NCI-H524 (cell line): ENCODE data around the gene DOCK1.
"Not testable (repeated sequence)": the region's sequence is repeated elsewhere in the genome, so short reads cannot be mapped to it uniquely, and the experiment has no call there.

Experiments
- DNase-seq, 2 experiments: peaks; one replicate each; lab custom pipeline; 2025; lab: John Stamatoyannopoulos, UW

The DOCK1 gene

DNA sequence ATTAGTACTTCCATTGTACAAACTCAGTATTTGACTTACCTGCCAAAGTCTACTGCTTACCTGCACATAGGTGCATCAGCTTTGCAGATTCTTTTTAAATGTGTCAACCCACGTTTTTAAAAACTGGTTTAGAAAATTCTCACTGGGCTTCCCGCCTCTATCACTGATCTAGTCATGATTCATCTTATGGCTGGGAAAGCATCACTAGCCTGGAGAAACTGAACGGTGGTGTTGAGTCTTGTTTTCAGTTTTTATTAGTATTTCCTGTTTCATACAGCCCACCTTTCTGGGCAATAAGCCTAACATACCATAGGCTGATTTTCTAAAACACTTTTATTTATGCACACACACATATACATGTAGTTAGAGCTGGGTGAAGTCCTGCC lies 19.7 kb downstream of the DOCK1 start:
- DNase-seq, result no peak

DNA sequence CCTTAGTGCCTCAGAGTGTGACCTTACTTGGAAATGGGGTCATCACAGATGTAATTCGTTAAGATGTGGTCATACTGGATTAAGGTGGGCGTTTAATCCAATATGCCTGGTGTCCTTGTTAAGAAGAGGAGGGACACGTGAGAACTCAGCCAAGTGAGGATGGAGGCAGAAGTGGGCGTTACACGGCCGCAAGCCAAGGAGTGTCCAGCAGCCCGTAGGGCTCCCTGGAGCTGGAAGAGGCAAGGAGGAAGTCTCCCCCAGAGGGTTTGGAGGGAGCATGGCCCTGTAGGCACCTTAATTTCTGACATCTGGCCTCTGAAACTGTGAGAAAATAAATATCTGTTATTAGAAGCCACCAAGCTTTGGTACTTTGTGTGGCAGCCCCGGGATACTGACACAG lies 21.3 kb downstream of the DOCK1 start:
- DNase-seq, result no peak

DNA sequence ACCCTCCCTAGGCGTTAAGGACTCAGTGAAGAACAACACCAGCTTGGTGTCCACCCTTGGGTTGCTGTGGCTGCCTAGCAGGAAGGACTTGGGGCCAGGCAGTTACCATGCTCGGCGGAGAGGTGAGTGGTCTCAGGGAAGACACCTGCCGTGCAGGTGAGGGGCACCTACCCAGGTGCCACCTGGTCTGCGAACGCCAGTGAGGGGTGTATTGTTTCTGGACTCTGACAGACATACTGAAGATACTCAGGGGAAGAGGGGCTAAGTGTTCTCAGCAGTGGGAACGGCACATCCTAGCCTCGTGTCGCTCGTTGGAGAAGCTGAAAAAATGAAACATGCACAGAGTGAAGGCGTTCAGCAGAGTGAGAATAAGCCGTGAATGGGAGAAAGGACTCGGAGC lies 22.6 kb downstream of the DOCK1 start:
- no peak for DNase-seq

DNA sequence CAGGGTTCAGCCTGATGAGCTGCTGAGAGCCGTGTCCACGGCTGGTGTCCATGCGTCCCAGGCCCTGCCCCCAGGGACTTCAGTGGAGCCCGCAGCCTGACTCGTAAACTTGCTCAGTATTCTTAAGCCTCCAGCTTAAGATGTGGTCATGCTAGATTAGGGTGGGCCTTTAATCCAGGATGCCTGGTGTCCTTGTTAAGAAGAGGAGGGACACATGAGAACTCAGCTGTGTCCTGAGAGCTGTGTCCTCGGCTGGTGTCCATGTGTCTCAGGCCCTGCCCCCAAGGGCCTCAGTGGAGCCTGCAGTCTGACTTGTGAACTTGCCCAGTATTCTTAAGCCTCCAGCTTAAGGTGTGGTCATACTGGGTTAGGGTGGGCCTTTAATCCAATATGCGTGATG lies 23.0 kb downstream of the DOCK1 start:
- no peak for DNase-seq

DNA sequence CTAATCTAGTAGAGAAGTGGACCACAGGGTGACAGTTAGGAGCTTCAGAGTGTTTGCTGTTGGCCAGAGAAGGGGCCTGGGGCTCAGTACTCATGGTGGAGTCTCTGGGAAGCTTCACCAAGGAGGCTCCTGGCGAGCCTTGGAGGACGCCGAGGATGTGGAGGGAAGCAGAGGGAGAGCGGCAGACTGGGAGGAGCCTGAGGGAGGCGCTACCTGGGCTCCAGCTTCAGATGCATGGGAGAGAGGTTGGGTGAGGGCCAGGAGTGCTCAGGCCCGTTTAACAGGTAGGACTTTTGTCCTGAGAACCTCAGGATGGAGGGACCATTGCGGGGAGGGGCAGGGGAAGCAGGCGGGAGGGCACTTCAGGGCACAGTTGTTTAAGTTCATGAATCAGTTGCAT lies 24.2 kb downstream of the DOCK1 start:
- DNase-seq, result no peak

DNA sequence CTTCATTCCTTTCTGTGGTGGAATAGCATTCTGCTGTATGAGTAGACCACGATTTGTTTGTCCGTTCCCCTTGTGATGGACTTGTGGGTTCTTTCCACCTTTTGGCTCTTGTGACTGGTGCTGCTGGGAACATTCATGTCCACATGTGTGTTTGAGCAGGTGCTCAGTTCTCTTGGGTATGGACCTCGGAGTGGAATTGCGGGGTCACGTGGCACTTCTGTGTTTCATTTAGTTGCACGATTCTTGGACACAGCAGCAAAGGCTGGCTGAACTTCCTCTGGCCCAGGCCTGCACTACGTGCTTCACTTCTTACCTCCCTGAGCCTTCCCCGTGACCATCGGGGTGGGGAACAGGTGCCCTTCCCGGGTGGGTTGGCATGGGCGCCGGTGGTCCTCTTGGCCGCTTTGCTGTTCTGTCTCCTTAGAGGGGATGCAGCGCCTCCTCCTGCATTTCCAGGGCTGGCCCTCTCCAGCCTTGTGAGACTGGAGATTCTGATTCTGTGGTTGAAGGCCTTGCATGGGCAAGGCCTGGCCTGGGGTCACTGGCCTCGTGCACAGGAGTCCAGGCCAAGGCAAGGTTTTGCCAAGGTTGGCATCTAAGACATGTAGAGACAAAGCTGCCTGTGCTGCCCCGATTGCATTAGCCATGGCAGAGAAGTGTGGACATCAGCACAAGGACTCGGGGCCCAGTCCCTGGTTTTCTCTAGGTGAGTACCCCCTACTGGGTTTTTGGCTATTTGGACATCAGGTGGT lies 25.1 kb downstream of the DOCK1 start:
- no peak for DNase-seq

DNA sequence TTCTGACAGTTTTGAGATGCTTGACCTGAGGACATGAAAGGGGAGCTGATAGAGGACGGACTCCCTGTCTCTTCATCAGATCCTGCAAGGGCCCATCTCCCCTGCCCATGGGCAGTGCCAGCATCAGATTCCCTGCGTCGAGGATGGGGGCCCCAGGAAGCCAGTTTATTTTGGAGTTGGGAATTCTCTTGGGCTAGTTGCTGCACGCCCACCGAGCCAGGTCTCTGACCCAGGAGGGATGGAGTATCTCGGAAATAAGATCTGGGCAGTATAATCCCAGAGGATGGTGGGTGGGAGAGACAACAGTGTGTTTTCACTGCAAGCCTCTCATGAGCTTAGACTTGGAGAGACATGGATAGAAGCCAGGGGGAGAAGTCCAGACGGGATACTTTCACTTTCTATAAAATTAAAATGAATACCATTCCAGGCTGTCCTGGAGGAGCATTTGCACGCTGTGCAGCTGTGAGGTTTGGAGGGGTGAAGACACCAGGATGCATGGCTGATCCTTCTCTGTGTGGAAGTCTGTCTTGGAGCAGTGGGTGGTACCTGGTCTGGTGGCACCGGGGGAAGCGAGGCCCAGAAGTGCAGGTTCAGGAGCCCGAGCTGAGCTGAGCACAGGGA lies 25.8 kb downstream of the DOCK1 start:
- no peak for DNase-seq

DNA sequence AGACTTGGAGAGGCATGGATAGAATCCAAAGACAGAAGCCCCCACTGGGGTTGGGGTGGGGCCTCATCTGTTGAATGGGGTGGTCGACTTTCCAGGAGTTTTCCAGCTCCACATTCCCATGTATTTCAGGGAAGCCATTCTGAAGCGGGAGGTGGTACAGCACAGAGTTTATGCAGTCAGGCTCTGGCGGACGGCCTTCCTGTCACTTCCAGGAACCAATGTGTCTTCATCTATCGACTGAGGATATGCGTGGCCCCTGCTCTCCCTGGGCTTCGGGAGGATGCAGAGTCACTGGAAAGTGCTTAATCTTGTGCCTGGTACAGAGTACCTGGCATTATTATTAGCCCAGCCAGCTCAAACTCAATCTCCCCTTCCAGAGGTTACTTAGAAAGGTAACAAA lies 26.3 kb downstream of the DOCK1 start:
- no peak for DNase-seq

DNA sequence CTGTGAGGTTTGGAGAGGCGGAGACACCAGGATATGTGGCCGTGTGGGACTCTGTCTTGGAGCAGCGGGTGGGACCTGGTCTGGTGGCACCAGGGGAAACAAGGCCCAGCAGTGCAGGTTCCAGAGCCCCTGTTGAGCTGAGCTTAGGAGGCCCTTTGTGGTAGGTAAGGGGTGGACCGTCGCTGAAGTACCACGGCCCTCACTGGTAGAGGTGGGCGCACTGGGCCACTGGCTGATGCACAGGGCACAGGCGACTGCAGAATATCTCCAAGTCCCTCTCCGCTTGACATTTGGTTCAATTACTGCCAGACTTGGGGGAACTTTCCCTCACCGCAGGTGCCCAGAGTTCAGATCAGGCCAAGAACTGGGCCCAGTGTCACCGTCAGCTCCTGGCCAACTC lies 27.3 kb downstream of the DOCK1 start:
- no peak for DNase-seq

DNA sequence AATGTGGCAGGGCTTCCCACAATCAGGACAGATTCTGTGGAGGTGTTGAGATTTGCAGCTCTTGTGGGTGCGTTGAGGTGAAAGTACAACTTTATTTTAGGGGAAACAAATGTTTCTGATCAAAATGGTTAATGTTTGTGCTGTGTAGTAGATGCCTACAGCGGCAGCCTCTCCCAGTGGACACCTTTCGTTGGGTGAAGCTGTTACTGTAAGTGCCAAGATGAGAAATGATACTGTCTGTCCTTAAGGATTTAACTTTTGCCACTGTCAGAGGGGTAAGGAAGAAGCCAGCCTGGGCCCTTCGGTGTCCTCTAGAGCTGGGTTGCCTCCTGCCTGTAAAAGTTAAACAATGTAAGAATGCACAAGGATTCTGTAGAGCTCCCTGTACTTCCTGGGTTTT lies 27.9 kb downstream of the DOCK1 start:
- no peak for DNase-seq

DNA sequence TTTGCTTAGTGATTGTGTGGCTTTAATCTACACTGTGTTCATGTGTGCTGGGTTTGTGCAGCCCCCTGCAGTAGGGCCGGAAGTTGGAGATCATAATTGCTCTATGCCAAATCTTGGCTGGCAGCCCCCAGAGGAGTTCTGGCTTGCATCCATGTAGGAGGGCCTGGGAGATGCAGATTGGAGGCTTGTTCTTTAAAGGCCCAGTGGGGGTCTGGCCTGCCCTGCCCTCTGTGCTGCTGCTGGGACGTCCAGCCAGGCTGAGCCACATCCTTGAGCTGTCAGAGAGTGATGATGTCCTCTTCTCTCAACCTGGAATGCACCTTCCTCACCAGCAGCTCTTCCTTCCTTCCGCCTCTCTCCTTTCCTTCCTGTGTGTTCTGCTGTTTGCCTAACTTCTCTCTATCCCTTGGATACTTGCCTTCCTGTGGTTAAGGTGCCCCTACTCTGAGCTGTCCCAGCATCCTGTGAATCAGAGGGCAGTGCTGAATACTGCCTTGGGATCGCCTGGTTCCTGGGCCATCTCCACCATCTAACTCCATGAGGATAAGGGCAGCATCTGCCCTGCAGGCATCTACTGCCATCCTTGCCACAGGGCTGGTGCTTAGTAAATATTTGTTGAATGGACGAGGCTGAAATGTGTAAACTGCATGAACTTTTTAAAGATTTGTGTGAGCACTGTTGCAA lies 30.2 kb downstream of the DOCK1 start:
- DNase-seq, result no peak

DNA sequence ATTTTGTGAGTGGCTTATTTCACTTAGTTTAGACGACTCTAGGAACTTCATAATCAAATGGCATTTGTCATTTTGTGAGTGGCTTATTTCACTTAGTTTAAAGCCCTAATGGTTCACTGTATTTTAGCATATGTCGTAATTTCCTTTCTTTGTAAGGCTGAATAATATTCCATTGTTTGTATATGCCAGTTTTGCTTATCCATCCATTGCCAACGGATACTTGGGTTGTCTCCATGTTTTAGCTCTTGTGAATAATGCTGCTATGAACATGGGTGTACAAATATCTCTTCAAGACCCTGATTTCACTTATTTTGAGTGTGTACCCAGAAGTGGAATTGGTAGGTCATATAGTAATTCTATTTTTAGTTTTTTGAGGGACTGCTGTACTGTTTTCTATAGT lies 31.8 kb downstream of the DOCK1 start:
- DNase-seq, result no peak

DNA sequence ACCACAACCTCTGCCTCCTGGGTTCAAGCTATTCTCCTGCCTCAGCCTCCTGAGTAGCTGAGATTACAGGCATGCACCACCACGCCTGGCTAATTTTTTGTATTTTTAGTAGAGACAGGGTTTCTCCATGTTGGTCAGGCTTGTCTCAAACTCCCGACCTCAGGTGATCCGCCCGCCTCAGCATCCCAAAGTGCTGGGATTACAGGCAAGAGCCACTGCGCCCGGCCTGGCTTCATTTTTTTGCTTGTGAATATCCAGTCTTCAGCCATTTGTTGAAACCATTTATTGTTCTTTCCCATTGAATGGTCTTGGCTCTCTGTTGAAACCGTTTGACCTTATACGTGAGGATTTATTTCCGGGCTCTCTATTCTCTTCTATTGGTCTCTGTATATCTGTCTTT lies 32.9 kb downstream of the DOCK1 start:
- not testable (repeated sequence) for DNase-seq

DNA sequence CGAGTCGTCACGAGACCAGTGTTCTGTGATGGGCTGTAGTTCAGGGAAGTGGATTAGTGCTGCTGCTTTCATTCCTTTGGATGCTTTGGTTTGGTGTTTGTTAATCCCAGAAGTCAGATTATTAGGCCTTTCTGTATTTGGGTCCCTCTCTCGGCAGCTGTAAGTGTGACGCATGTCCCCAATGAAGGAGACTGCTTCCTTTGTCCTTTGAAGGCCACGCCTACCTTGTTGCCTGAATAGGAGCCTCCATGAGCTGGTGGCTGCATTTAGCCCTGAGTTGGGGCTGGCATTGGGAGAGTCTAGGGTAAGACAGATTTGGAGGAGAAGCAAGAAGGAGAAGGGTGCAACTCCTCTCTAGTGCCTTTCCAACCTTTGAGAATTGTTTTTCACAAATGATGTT lies 34.5 kb downstream of the DOCK1 start:
- DNase-seq, result no peak

DNA sequence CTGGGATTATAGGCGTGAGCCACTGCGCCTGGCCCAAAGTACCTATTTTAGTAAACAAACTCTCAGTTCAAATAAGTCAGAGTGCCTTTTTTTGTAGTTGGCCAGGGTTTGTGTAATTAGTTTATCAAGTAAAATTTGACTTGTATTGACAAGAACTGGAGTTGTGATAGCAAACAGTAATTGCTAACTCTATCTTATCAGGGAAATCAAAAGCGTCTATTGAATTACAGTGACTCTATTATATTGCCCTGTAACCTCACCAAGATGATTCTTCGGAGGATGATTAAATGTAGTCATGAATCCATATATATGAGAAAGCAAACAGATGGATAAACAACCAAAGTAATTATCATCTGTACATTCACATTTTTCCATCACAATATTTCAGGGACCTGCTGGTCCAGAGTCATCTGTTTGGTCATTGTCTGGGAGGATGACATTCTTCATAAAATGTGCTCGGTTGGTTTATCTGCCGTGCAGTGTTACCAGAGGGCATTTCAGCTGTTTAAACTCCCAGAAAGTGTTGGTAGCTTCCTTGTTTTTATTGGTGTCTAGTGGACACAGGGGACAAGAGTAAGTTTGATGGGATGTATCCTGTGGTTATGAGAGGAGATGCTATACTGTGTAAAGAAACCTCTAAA lies 35.6 kb downstream of the DOCK1 start:
- DNase-seq, result no peak

DNA sequence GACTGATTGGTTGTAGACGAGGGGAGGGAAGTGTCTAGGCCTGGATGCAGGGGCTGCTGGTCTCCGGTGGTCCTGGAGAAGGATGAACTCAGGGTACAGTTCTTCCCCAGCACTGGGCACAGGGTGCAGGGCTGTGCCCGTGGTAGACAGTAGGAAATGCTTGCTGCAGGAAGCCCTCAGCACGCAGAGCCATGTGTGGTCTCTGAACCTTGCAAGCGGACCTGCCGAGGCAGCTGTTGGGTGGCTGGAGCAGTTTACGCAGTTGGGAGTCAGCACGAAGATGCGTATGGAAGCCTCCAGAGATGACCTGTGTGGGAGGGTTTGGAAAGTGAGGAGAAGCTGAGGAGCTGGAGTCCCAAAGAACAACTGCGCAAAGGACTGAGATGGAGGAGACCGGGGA lies 39.0 kb downstream of the DOCK1 start:
- DNase-seq, result no peak

DNA sequence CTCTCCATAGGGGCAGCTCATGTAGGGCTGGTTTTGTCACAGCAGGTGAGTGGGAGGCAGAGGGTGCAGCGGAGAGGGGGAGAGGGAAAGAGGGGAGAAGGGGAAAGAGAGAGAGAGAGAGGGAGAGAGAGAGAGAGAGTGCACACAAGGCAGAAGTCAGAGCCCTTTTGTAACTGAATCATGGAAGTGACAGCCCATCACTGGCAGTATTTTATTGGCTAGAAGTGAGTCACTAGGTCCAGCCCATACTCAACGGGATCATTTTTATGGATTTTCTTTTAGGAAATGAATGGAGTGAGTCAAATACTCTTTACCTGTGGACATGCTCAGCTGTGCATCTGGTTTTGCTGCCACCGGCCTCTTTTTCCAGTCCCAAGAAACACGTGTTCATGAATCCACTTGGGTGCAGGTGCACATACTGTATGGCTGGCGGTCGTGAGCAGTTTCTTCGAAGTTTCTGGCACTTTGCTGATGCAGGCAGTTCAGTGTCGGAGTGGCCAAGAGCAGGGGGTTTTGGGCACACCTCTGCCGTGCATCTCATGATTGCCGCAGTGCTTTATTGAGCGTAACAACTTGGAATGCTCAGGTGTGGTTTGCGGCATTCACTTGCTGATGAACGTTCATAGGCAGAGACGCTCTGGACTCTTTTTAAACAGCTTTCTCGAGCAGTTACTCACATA lies 40.3 kb downstream of the DOCK1 start:
- no peak for DNase-seq

DNA sequence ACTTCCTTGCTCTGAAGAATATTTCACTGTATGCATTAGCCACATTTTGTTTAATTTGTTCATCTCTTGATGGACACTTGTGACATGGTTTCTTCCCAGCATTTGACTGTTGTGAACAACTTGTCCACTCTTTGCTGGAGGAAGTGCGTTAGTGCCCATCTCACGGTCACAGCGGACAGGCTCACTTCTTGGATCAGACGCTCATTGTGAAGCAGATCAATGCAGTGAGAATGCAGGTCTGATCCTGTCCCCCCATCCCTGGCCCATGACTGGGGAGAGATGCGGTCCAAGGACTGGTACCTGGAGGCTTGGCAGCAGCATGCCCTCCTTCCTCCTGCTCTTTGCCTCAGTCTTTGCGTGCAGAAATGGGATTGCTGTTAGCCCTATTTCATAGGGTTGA lies 41.5 kb downstream of the DOCK1 start:
- DNase-seq, result no peak

DNA sequence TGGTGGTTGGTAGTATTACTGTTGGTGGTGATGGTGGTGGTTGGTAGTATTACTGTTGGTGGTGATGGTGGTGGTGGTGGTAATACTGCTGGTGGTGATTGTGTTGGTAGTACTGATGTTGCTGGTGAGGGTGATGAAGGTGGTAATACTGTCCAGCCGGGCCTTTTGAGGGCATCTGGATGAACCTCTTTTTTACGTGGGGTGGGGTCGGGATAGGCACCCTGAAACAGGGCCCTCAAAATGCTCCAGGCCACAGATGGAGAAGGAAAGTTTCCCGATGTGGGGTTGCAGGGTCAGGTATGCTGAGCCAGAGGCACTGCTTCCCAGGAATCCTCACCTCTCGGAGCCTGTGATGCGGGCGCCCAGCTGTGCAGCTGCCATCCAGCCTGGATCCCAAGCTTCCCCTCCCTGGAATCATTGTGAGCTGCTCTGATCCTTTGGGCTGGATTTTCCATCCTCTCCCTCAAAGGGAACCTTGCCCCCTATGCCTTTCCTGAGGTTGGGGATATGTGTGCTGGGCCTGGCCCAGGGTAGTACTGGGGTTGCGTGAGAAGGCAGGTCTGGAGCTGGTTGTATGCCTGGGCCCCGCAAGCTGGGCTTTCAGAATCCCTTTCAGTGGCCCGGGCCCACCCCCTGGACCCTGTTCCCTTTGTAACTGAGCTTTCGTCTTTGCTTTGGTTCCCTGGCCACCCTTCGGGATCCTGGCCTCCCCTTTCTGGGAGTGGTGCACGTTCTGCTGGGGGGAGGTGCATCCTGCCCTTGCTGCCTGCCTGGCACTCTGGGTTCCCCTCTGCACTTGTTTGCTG lies 43.3 kb downstream of the DOCK1 start:
- no peak for DNase-seq

DNA sequence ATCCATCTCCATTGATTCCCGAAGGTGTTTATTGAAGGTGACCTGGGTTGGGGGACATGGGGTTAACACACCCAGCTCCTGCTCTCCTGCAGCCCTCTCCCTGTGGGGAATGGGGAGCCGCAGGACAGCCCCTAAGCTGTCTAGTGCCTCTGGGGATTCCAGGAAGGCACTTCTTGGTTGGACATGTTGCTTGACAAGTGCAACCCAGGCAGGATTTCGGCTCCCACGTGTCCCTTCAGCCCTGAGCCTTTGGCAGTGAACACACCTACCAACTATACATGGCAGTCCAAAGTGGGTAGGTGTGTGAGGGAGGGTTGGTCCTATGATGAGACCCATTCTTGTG lies 43.9 kb downstream of the DOCK1 start:
- DNase-seq, result no peak

DNA sequence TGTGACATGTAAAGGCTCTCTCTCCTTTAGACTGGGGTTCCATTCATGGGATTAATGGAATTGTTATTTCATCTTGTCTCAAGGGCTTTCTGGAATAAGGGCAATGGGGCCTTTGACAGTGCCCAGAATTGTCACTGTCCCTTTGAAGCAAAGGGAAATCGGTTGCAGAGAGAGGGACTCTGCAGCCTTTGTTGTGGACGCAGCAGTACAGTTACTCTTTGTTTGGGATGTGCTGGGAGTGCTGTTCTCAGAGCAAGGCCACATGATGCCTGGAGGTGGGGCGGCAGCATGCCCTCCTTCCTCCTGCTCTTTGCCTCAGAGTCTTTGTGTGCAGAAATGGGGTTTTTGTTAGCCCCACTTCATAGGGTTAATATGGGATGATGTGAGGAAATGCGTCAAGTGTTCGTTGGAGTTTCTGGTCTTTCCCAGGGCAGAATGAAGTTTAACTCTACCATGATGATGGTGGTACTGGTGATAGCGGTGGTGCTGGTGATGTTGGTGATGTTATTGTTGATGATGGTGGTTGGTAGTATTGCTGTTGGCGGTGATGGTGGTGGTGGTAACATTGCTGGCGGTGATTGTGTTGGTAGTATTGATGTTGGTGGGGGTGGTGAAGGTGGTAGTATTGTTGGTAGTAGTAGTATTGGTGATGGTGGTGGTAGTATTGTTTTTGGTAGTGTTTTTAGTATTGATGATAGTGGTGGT lies 45.3 kb downstream of the DOCK1 start:
- no peak for DNase-seq
